Measurements from ENCODE around the gene CDCP1.

DNA sequence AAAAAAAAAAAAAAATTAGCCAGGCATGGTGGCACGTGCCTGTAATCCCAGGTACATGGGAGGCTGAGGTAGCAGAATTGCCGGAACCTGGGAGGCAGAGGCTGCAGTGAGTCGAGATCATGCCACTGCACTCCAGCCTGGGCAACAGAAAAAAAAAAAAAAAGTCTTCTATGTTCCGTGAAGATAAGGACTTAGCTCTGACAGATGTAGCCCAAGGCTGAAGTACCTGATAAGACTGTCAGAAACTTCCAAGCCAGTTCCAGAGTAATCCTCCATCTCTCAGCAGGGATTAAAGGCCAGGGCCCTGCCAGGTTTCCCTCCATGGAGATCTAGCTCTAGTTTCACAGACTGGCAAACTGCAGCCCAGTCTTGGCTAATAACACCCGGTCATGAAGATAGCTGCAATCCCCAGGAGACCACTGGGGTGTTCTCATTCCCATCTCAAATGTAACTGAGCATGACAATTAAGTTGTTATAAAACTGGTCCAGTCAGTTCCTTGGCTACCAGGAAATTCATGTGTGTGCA is 8.5 kb downstream of the CDCP1 start:
- TF ChIP-seq POLR2A (IDR thresholded peaks at IDR 0.05) (no peak), EP300 (IDR thresholded peaks at IDR 0.05; ENCODE audit: low read depth) (no peak)

Data from transverse colon (tissue), 1 donor.